Spleen (tissue), 11 donors: ENCODE results near the gene RORC. TPM values are rescaled to one million over a fixed set of nuclear protein-coding genes. Genes with fewer than 3 reads are reported as not detected.
A peak's percentile ranks its signal among the peaks of the same experiment; 100 is the strongest.

Experiments used
- DNase-seq: peaks from one replicate; pipeline ENCODE4 v3.0.0-alpha.2; 2020
- H3K27ac ChIP-seq, 8 donors: fragments of 200-600 bp; sonication (generic) in 7 of 8; 1 replicate in 4 of 8; 2 replicates in 4 of 8; pipeline versions ENCODE4 v1.5.0 to v1.8.0; 2016 to 2021; ENCODE audit warnings: inconsistent platforms in 4 of 8, mild to moderate bottlenecking in 4 of 8, moderate library complexity in 1 of 8
- H3K27me3 ChIP-seq, 7 donors: fragments of 200-600 bp; sonication (generic) in 6 of 7; replicated peaks in 1 of 7; 1 replicate in 4 of 7; 2 replicates in 3 of 7; pipeline versions ENCODE4 v1.5.0 to v1.8.0; 2016 to 2021; ENCODE audit warnings: inconsistent platforms in 3 of 7, mild to moderate bottlenecking in 1 of 7
- H3K36me3 ChIP-seq, 6 donors: fragments of 200-600 bp; sonication (generic) in 5 of 6; 1 replicate in 4 of 6; 2 replicates in 2 of 6; pipeline versions ENCODE4 v1.5.0 to v1.8.0; 2016 to 2021; ENCODE audit warnings: inconsistent platforms in 2 of 6
- H3K4me1 ChIP-seq, 6 donors: fragments of 200-600 bp; sonication (generic) in 5 of 6; 1 replicate in 3 of 6; 2 replicates in 3 of 6; pipeline versions ENCODE4 v1.5.0 to v1.8.0; 2016 to 2021; ENCODE audit warnings: inconsistent platforms in 3 of 6
- H3K4me3 ChIP-seq, 8 donors: fragments of 200-600 bp; sonication (generic) in 7 of 8; 1 replicate in 4 of 8; 2 replicates in 4 of 8; pipeline versions ENCODE4 v1.5.0 to v1.8.0; 2016 to 2021; ENCODE audit warnings: inconsistent platforms in 4 of 8, mild to moderate bottlenecking in 4 of 8, moderate library complexity in 2 of 8
- H3K9me3 ChIP-seq, 8 donors: fragments of 200-600 bp; sonication (generic) in 7 of 8; 1 replicate in 4 of 8; 2 replicates in 4 of 8; pipeline versions ENCODE4 v1.5.0 to v1.8.0; 2016 to 2021; ENCODE audit warnings: inconsistent platforms in 4 of 8
- POLR2A ChIP-seq, 3 donors: fragments of 450-650 bp; IDR thresholded peaks; one replicate each; pipeline ENCODE4 v1.5.1; 2017; ENCODE audit warnings: antibody characterized with exemption in 3 of 3, mild to moderate bottlenecking in 1 of 3
- POLR2AphosphoS5 ChIP-seq, 3 donors: sonication (generic); formaldehyde crosslinking; IDR thresholded peaks; one replicate each; pipeline ENCODE4 v1.5.1; 2017; ENCODE audit warnings: antibody characterized with exemption in 3 of 3
- WGBS, 5 donors: extraction: QIAGEN DNeasy Blood & Tissue Kit in 3 of 5; methylation state at CpG; one replicate each; pipeline versions ENCODE4 v1.1.5 to v1.1.7; 2013 to 2018; 5-methylcytosine and 5-hydroxymethylcytosine counted together
- intact Hi-C: fragments of 100-400 bp; cut with DNase I; formaldehyde crosslinking; loops from one replicate; pipeline ENCODE4 v1.15.0; 2023; ENCODE audit warnings: low total_unique reads
- polyA plus RNA-seq, 3 donors: library from polyadenylated mRNA; stranded (reverse); fragments of 200-250 nt; gene quantifications; one replicate each; pipeline ENCODE4 v1.2.1, GENCODE V29; 2013
- total RNA-seq, 7 donors: library from RNA; depleted of rRNA in 3 of 7; stranded (reverse); fragments of >200 nt in 3 of 7; fragmentation: NEBNext Ultra II Directional in 4 of 7; extraction: Animal tissue kit (Norgen Biotek cat#: 25700) in 4 of 7; gene quantifications; one replicate each; pipeline versions ENCODE4 v1.1.0 to v1.2.1, GENCODE V29; 2016 to 2021
- TF ChIP-seq, protein P1 (sequence below), 11 experiments: fragments of 200-600 bp in 7 of 11; fragments of 450-650 bp in 4 of 11; sonication (generic) in 4 of 11; IDR thresholded peaks in 8 of 11; conservative IDR thresholded peaks in 3 of 11; 1 replicate in 7 of 11; 2 replicates in 4 of 11; pipeline versions ENCODE4 v1.4.0 to v1.8.0; 2016 to 2021; ENCODE audit warnings: antibody characterized with exemption in 11 of 11, inconsistent platforms in 4 of 11, mild to moderate bottlenecking in 1 of 11
- donor health status: healthy with polysubstance abuse.
- donor health status: DM: no; HTN: no; CAD: no; lungs with moderate emphysema.
- donor health status: DM: no; HTN: no; CAD: no.
- donor health status: Bipolar disorder and iron deficiency.
- donor health status: healthy.
- donor health status: DM: no; HTN: no; CAD: no.
- donor health status: DM: yes; HTN: yes; CAD: no.

The RORC gene
- total and polyA plus RNA-seq, 10 donors: 0.14 to 4.1 (median 1.6) TPM

DNA sequence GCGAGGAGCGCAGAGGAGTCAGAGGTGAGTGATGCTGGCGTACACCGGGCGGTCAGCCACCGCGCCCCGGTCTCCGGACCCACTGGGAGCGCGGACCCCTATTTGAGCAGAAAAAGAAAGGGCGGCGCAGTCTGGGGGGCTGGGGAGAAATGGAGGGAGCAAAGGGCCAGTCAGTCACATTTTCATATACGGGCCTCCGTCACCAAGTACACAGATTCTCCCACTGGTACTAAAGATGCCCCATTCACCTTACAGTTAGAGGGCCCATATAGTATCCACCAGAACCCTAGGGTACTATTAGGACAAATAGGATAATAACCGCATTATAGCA lies 7.4 kb upstream of the RORC start:
- H3K4me1 ChIP-seq: peaks cover 15 to 46% (median 35%) of the 10 kb centered on the region in 6 donors
- whole genome bisulfite sequencing, 5 donors: 10 to 13% (median 11%) methylated on average over 15 to 16 of the region's 16 CpGs
- H3K27ac ChIP-seq: peak overlapping the region in 3 of 8 donors; percentile 66 to 69 (median 67)
- DNase-seq: no peak
- peak overlapping the region; percentile 8 to 71 (median 46) for H3K4me3 ChIP-seq
- intact Hi-C loops: loop anchor here (10.0 kb wide), 1 partner anchor 244 kb away; no protein-coding TSS in a partner anchor
- H3K27me3 ChIP-seq: peaks cover 0 to 41% (median 34%) of the 10 kb centered on the region in 7 donors
- TF ChIP-seq POLR2A (IDR thresholded peaks at IDR 0.05) (no peak), POLR2AphosphoS5 (IDR thresholded peaks at IDR 0.05) (no peak)
- TF ChIP-seq, protein P1, sequence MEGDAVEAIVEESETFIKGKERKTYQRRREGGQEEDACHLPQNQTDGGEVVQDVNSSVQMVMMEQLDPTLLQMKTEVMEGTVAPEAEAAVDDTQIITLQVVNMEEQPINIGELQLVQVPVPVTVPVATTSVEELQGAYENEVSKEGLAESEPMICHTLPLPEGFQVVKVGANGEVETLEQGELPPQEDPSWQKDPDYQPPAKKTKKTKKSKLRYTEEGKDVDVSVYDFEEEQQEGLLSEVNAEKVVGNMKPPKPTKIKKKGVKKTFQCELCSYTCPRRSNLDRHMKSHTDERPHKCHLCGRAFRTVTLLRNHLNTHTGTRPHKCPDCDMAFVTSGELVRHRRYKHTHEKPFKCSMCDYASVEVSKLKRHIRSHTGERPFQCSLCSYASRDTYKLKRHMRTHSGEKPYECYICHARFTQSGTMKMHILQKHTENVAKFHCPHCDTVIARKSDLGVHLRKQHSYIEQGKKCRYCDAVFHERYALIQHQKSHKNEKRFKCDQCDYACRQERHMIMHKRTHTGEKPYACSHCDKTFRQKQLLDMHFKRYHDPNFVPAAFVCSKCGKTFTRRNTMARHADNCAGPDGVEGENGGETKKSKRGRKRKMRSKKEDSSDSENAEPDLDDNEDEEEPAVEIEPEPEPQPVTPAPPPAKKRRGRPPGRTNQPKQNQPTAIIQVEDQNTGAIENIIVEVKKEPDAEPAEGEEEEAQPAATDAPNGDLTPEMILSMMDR (IDR thresholded peaks at IDR 0.05 in 8 of 11, conservative IDR thresholded peaks at IDR 0.05 in 3 of 11): no peak
- no peaks in the 10 kb centered on the region for H3K36me3 ChIP-seq
- H3K9me3 ChIP-seq: no peaks in the 10 kb centered on the region

DNA sequence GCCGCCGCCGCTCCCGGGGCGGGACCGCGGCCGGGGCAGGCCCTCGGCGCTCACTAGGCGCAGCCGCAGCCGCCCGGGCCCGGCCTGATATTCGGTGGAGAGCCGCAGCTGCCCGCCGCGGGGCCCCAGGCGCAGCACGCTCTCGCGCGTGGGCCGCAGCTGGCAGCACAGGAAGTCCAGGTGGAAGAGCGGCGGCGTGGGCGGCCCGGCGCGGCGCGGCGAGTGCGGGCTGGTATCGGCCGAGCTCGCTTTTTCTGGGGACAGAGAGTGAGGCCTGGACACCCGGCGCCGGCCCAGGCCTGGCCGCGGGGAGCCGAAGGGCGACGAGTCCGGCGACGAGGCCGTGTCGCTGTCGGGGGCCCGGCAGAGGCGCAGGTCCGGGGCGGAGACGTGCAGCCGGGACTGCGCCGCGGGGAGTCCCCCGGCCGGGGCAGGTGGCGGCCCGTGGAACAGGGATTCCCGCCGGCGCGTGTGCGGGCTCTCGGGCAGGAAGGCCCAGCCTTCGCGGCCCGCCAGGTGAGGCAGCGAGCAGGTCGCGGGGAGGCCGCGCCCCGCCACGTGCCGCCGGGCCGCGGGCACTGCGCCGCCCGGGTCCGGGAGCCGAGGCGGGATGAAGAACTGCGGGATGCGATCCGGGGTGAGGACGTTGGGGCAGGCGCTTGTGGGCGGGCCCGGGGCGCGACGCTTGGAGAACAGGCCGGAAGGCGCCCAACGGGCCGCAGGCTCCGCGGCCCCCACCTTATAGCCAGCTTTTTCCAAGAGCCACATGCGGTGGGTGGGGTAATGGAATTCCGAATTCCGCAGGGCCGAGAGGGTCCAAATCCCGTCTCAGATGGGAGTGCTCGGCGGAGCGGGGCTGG lies 6.8 kb upstream of the RORC start:
- intact Hi-C loops: loop anchor here (10.0 kb wide), 1 partner anchor 244 kb away; no protein-coding TSS in a partner anchor
- peaks cover 15 to 52% (median 36%) of the 10 kb centered on the region in 6 donors for H3K4me1 ChIP-seq
- H3K36me3 ChIP-seq: no peaks in the 10 kb centered on the region
- peak overlapping the region in 5 of 8 donors; percentile 22 to 69 (median 66) for H3K27ac ChIP-seq
- DNase-seq: peak; percentile 86
- H3K9me3 ChIP-seq: no peaks in the 10 kb centered on the region
- TF ChIP-seq, protein P1 (IDR thresholded peaks at IDR 0.05 in 8 of 11, conservative IDR thresholded peaks at IDR 0.05 in 3 of 11): no peak
- TF ChIP-seq POLR2A (IDR thresholded peaks at IDR 0.05) (no peak), POLR2AphosphoS5 (IDR thresholded peaks at IDR 0.05) (peak in 2 of 3 donors; percentile 45 to 46)
- H3K27me3 ChIP-seq: peaks cover 0 to 41% (median 34%) of the 10 kb centered on the region in 7 donors
- H3K4me3 ChIP-seq: peak overlapping the region; percentile 24 to 71 (median 46)
- WGBS, 5 donors: 0 to 2% (median 1%) methylated on average over 26 to 117 of the region's 117 CpGs

DNA sequence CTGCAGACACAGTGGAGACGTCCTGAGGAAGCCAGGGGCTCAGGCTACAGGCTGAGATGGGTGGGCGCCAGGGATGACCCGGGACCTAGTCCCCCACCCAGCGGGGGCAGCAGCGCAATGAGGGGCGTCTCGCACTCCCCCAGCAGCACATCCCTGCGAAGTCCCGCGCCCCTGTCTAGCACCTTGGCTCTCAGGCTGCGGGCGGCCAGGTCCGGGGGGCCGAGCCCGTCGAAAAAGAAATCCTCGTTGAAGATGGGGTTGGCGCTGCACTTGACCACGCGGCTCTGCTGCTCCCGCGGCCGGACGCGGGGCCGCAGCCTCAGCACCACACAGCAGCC lies 6.3 kb upstream of the RORC start:
- DNase-seq: peak; percentile 81
- H3K27ac ChIP-seq: peak overlapping the region in 4 of 8 donors; percentile 22 to 69 (median 66)
- H3K9me3 ChIP-seq: no peaks in the 10 kb centered on the region
- no peaks in the 10 kb centered on the region for H3K36me3 ChIP-seq
- TF ChIP-seq POLR2AphosphoS5 (IDR thresholded peaks at IDR 0.05): no peak
- TF ChIP-seq, protein P1 (IDR thresholded peaks at IDR 0.05 in 8 of 11, conservative IDR thresholded peaks at IDR 0.05 in 3 of 11): no peak
- TF ChIP-seq POLR2A (IDR thresholded peaks at IDR 0.05): no peak
- intact Hi-C loops: loop anchor here (10.0 kb wide), 1 partner anchor 243 kb away; no protein-coding TSS in a partner anchor
- H3K4me1 ChIP-seq: peaks cover 15 to 53% (median 36%) of the 10 kb centered on the region in 6 donors
- H3K27me3 ChIP-seq: peaks cover 0 to 41% (median 34%) of the 10 kb centered on the region in 7 donors
- peak overlapping the region in 7 of 8 donors; percentile 24 to 71 (median 48) for H3K4me3 ChIP-seq
- WGBS, 5 donors: 5 to 15% (median 7%) methylated on average over 7 to 26 of the region's 26 CpGs

DNA sequence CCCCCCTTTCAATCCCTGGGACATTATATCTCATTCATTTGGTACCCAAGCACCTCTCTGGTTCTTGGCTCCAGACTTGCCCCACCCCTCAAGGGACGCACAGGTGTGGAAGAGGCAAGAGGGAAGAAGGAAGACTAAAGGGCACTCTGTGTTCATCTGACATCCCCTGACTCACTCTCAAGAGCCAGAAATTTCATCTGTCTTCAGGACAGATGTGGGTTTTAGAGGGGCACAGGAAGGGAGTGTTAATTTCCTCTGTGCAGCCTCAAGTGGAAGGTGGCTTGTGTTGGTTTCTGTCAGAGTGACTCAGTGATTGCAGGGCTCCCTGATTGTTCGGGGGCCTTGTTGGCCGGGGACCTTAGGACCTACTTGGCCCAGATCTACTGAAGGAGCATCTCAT lies 5.6 kb upstream of the RORC start:
- intact Hi-C loops: loop anchor here (10.0 kb wide), 1 partner anchor 242 kb away; no protein-coding TSS in a partner anchor
- Histone ChIP-seq H3K4me1 (peaks cover 15 to 53% (median 36%) of the 10 kb centered on the region in 6 donors), H3K27ac (peak overlapping the region in 2 of 8 donors; percentile 67 to 69), H3K27me3 (peaks cover 0 to 41% (median 34%) of the 10 kb centered on the region in 7 donors), H3K36me3 (no peaks in the 10 kb centered on the region), H3K4me3 (peak overlapping the region in 1 of 8 donors; percentile 71), H3K9me3 (no peaks in the 10 kb centered on the region)
- WGBS, 5 donors: 18 to 37% (median 21%) methylated on average over 3 of the region's 3 CpGs
- DNase-seq: no peak
- TF ChIP-seq POLR2A (IDR thresholded peaks at IDR 0.05) (no peak), POLR2AphosphoS5 (IDR thresholded peaks at IDR 0.05) (no peak)
- TF ChIP-seq, protein P1 (IDR thresholded peaks at IDR 0.05 in 8 of 11, conservative IDR thresholded peaks at IDR 0.05 in 3 of 11): no peak
